ENCODE data around the gene ABLIM1.

- TF ChIP-seq CTCF (IDR thresholded peaks at IDR 0.05): no peak
- no peak for TF ChIP-seq POLR2A (IDR thresholded peaks at IDR 0.05)
Observed at GRCh38 chr10:114542373-114542772, 115.7 kb downstream of the ABLIM1 start.
